GM21515 (cell line): ENCODE results near the gene MOBP.
"Not testable (repeated sequence)": the region's sequence is repeated elsewhere in the genome, so short reads cannot be mapped to it uniquely, and the experiment has no call there.

Experiments used
- ATAC-seq: cut with Tn5 transposase; IDR thresholded peaks from one replicate; pipeline ENCODE4 v1.9.1; 2021; ENCODE audit not compliant: unreplicated experiment

Gene MOBP

GRCh38 chr3:39448506-39449233 is 18.8 kb upstream of the MOBP start:
- no peak for ATAC-seq

DNA sequence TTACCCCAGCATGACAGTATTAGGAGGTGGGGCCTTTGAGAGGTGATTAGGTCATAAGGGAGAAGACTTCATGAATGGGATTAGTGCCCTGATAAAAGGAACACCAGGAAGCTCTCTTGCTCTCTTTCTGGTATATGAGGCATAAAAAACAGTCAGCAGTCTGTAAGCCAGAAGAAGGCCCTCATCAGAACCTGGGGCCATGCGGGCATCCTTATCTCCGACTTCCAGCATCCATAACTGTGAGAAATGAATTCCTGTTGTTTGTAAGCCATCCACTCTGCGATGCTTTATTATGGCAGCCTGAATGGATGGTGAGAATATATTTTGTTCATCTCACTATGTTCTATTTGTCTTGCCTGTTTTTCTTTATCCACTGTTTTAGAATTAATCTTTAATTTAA is 17.7 kb upstream of the MOBP start:
- ATAC-seq, result no peak

DNA sequence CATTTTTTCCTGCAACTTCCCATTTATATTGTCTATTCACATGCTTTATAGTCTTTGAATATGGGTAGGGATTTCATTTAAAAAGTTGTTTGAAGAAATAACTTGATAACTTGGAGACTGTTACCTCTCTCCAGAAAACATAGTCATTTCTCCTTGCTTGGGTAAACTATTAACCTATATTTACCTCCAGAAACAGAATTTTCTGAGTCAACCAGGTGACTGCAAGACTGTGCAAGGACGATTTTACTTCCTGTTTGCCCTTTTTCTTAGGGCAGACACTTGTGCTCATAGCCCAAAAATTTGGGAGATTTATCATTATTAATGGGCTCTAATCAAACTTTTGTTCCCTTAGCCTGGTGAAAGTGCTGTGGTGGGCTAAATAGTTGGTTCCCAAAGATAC is 14.3 kb upstream of the MOBP start:
- no peak for ATAC-seq

- not testable (repeated sequence) for ATAC-seq
Measured at GRCh38 chr3:39453872-39454271, 13.6 kb upstream of the MOBP start.

GRCh38 chr3:39454591-39455217 is 12.8 kb upstream of the MOBP start:
- ATAC-seq, result no peak

DNA sequence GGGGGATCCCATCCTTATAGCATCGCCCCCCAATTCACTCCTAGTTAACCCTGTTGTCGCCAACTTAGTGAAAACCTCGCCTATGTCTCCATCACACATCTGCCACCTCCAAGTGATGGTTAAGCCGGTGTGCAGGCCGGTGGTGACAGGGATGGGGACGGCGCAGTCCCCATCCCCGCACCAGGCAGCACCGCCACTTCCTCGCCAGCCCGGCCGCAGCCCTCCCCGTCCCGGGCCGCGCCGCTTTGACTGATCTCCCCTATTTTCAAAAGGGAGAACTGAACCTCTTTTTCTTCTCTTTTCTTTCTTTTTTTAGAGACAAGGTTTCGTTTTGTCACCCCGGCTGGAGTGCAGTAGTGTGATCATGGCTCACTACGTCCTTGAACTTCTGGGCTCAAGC is 11.3 kb upstream of the MOBP start:
- no peak for ATAC-seq

GRCh38 chr3:39457361-39457760 is 10.1 kb upstream of the MOBP start:
- ATAC-seq, result no peak

DNA sequence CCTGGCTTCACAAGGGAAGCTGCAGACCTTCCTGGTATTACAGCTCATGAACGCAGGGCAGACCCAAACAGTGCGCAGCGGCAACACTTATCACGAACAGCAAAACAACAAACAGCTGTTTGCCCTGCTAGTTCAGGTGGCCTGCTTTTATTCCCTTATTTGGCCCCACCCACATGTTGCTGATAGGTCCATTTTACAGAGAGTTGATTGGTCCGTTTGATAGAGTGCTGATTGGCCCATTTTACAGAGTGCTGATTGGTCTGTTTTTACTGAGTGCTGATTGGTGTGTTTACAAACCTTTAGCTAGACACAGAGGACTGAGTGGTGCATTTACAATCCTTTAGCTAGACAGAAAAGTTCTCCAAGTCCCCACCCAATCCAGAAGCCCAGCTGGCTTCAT is 8.9 kb upstream of the MOBP start:
- ATAC-seq, result not testable (repeated sequence)

- ATAC-seq, result no peak
Measured at GRCh38 chr3:39460677-39461076, 6.8 kb upstream of the MOBP start.

GRCh38 chr3:39463269-39463668 is 4.2 kb upstream of the MOBP start:
- ATAC-seq, result no peak

DNA sequence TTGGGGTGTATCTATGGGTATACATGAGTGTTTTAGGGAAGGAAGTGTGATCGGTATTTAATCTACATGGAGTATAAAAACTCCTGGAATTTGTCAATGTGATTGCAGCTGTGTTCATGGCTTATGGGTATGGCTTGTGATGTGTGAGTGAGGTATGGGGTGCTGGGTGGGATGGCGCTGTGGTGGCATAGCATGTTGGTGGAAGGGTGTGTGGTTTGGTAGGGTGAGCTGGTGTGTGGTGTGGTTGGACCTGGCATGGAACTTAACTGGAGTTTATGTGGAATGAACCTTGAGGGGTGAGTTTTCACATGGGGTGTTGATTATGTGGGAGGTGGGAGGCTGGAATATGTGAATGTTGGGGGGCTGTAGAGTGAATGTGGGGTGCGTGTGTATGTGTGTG is 492 bp upstream of the MOBP start:
- ATAC-seq, result no peak

- ATAC-seq, result no peak
Measured at GRCh38 chr3:39468108-39468436, 592 bp downstream of the MOBP start.

GRCh38 chr3:39469258-39469657 is 1.8 kb downstream of the MOBP start:
- no peak for ATAC-seq

GRCh38 chr3:39469945-39470344 is 2.5 kb downstream of the MOBP start:
- ATAC-seq, result no peak

DNA sequence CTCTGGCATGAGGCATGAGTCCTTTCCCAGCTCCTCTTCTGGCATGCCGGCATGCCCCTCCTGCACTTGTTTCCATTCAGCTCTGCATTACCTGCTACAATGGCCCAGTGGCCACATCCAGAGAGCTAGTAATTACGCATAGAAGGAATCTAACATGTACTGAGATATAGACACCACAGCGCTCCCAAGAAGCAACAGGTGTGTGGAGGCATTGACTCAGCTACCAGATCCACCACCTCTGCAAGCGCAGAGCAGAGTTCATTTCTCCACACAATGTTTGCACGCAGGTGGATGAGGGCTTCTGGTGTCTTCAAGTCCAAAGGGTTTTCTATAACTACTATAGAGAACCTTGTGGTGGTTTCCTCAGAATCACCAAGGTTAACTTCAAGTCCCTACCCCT is 4.2 kb downstream of the MOBP start:
- ATAC-seq, result no peak

- ATAC-seq, result no peak
Measured at GRCh38 chr3:39473452-39474125, 6.1 kb downstream of the MOBP start.

DNA sequence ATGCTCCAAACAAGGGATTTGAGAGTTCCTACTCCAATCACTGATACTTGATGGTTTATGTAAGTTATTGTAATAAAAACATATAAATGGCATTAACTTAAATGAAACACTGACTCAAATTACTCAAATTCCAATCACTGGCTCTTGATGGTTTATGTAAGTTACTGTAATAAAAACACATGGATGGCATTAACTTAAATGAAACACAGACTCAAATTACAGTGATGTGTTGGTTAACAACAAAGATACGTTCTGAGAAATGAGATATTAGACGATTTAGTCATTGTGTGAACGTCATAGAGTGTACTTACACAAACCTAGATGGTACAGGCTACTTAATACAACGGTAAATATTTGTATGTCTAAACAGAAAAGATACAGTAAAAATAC is 6.6 kb downstream of the MOBP start:
- no peak for ATAC-seq

- ATAC-seq, result no peak
Measured at GRCh38 chr3:39476783-39477182, 9.3 kb downstream of the MOBP start.

DNA sequence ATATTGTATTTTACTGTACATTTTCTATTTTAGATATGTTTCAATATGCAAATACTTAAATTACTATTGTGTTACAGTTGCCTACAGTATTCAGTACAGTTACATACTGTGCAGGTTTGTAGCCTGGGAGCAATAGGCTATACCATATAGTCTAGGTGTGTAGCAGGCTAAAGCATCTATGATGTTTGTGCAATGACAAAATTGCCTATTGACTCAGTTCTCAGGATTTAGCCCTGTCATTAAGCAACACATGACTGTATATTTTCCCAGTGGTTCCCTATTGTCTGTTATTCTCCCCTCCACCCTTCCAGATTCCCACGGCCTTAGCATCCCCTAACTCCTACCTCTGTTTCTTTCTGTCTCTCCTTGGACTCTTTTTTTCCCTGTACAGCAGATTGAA is 10.7 kb downstream of the MOBP start:
- ATAC-seq, result no peak

GRCh38 chr3:39479701-39480414 is 12.4 kb downstream of the MOBP start:
- no peak for ATAC-seq

GRCh38 chr3:39485547-39485946 is 18.1 kb downstream of the MOBP start:
- ATAC-seq, result no peak

DNA sequence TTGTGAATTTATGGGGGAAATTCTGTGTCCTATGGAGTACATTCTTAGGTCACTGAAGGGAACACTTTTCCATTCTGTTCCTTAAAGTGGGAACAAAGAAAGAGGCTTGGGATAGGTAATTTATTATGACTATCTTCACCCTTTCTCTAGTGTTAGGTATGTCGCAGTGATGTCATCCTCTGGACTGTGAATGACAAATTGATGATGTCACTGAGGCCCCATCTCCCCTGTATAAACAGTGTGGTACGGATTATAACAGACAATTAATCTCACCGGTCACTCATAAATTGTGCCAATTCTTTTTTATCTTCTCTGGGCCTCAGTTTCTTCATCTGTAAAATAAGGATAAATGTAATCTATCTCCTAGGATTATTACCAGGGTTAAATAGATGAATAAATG is 23.5 kb downstream of the MOBP start:
- no peak for ATAC-seq
